HG03175 (cell line): ENCODE measurements around the gene CD300A.
A peak's percentile ranks its signal among the peaks of the same experiment; 100 is the strongest.
"Not testable (repeated sequence)": the region's sequence is repeated elsewhere in the genome, so short reads cannot be mapped to it uniquely, and the experiment has no call there.

Experiments
- ATAC-seq: cut with Tn5 transposase; IDR thresholded peaks from one replicate; pipeline ENCODE4 v1.9.1; 2021; ENCODE audit warnings: mild to moderate bottlenecking, moderate library complexity; ENCODE audit not compliant: unreplicated experiment

Gene CD300A

DNA sequence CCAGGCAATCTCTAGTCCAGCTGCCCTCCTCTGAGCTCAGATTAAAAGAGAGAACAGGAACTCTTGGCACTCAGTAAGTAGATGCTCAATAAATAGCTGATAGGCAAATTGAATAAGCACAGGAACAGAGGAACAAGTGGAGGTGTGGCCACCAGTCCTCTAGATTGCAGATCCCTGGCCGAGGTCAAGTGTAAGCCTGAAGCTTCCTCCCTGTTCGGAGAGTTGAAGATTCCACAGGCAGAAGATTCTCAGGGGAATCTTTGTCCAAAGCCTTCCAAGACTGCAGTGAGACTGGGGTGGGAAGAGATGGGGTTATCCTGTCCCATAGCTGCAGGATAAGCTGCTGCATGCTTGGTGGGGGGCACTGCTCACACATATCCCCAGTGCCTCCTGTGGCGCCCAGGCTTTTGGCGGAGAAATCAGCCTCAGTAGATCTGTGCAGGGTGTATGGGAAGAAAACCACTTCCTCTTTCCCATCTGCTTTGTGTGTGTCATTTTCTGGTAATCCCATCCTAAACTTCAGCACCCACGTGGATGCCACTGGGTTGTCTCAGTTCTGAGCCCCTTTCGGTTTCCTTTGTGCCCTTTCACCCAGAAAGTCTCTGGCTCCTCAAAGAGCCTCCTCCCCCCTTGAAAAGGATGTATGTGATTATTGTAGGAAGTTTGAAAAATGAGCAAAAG, 12.1 kb downstream of the CD300A start:
- no peak for ATAC-seq

- no peak for ATAC-seq
These were observed 13.9 kb downstream of the CD300A start for GRCh38 chr17:74480290-74480689.

GRCh38 chr17:74481621-74482020, 15.2 kb downstream of the CD300A start:
- no peak for ATAC-seq

DNA sequence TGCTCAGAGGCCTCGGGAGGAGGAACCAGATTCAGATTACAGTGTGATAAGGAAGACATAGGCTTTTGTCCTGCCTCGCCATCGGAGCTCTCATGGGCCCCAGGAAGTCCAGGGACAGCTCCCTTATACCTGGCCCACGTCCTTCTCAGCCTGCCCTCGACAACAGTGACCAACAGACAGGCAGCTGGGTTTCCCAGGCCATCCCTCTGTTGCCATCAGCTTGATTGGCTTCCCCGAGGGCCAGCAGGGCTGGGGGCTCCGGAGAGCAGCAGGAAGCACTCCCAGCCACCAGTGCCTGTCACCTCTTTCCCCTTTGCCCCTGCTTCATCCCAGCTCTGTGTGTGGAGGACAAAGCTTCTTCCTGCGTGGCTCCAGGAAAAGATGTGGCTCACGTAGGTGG, 17.6 kb downstream of the CD300A start:
- ATAC-seq = no peak

DNA sequence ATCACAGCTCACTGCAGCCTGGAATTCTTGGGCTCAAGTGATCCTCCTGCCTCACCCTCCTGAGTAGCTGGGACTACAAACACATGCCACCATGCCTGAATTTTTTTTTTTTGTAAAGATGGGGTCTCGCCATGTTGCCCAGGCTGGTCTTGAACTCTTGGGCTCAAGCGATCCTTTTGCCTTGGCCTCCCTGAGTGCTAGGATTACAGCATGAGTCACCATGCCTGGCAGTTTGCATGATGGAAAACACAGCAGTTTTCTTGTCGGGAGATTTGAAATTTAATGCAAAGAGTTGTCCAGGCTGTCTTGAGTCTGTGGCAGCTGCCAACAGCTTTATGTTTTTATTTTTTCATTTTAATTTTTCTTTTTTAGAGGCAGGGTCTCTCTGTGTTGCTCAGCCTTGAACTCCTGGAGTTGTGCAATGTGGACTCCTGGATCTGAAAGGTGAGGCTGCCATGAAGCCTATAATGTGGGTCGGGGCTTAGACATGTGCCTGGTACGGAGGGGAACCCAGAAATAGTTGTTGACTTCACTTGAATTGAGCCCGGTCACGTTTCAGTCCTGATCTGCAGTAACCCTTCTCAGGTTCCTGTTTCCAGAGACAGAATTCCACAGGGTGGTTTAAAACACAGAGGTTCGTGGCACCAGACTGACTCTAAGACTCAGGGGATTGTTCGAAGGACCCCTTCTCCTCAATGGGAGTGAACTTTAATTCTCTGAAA, 18.7 kb downstream of the CD300A start:
- ATAC-seq = no peak

- ATAC-seq = no peak
These were observed 19.4 kb downstream of the CD300A start for GRCh38 chr17:74485841-74486240.

GRCh38 chr17:74488276-74488675, 21.8 kb downstream of the CD300A start:
- ATAC-seq = not testable (repeated sequence)

DNA sequence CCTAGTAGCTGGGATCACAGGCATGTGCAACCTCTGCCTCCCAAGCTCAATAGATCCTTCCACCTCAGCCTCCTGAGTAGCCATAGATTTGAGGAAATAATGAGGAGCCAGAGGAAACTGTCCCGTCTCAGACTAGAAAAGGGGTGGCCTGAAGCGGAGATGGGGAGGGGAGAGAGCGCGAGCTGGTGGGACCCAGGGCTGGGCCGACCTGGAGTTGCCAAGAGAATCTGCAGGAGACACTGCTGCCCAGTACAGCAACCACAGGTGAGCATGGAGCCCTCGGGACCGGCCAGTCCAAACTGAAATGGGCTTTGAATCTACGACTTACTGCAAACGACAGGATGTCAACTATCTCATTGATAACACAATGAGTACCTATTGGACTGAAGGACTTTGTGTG, 24.3 kb downstream of the CD300A start:
- ATAC-seq = no peak

GRCh38 chr17:74491626-74492025, 25.2 kb downstream of the CD300A start:
- ATAC-seq = no peak

DNA sequence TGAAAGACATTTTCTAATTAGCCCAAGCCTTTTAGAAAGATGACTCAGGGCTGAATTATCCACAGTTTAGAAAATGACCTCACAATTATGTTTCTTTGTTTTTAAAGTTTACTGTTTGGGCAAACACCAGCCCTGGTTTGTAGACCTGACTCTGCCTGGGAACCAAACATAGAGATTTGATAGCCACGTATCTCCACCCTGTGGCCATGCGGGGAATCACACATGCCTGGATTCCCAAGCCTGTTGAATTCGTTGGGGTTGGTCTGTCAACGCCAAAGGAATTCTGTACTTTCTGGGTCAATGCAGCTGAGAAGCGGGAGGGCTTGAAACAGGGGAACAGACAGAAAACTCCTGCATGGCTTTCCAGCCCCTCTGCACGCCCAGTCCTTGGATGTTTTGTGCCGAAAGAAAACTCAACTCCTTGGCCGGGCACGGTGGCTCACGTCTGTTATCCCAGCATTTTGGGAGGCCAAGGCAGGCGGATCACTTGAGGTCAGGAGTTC, 26.9 kb downstream of the CD300A start:
- ATAC-seq = peak; percentile 49

DNA sequence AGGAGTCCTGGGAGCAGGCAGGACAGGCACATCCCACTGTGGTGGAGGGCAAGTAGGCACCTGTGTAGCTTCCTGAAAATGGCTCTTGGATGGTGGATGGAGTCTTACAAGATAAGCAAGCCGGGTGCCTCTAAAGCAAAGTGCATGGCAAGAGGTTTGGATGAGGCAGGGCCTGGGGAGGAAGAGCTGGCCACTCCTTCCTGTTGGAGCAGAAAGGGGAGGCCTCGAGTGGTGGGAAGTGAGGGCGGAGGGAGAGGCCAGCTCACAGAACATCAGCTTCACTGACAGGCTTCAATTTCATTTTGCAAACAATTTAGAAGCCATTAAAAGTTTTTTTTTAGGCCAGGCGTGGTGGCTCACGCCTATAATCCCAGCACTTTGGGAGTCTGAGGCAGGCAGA, 31.0 kb downstream of the CD300A start:
- no peak for ATAC-seq

DNA sequence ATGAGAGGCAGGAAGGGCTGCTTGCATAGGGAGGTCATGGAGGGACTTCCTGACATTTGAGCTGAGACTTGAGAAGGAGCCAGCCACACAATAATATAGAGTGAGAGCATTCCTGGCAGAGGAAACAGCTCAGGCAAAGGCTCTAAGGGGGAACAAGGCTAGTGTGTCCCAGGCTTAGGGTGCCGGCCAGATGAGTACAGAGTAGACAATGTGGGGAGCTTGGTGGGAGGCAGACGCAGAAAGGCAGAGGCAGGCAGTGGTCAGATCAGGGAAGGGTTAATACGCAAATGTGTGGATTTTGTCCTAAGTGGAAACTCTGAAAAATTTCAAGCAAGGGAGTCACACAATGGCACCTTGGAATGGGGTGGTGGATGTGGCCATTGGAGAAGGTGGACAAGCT, 33.6 kb downstream of the CD300A start:
- no peak for ATAC-seq

- ATAC-seq = no peak
These were observed 36.4 kb downstream of the CD300A start for GRCh38 chr17:74502861-74503260.

DNA sequence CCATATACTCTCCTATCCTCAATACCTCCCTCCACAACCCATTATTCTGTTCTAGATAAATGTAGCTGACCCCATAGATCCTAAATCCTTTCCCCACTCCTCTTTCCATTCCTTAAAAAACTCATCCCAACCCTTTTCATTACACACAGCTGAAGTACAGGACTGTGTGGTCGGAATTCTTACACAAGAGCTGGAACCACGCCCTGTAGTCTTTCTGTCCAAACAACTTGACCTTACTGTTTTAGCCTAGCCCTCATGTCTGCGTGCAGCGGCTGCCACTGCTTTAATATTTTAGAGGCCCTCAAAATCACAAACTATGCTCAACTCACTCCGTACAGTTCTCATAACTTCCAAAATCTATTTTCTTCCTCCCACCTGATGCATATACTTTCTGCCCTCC, 37.5 kb downstream of the CD300A start:
- ATAC-seq = not testable (repeated sequence)

DNA sequence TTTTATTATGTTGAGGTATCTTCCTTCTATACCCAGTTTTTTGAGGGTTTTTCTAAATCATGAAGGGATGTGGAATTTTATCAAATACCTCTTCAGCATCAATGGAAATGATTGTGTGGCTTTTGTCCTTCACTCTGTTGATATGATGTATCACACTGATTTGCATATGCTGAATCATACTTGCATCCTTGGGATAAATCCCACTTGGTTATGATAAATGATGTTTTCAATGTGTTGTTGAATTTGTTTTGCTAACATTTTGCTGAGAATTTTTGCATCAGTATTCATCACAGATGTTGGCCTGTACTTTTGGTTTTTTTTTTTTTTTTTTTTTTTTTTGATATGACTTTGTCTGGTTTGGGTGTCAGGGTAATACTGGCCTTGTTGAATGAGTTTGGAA, 41.7 kb downstream of the CD300A start:
- ATAC-seq = no peak

- ATAC-seq = no peak
These were observed 45.6 kb downstream of the CD300A start for GRCh38 chr17:74512036-74512435.

DNA sequence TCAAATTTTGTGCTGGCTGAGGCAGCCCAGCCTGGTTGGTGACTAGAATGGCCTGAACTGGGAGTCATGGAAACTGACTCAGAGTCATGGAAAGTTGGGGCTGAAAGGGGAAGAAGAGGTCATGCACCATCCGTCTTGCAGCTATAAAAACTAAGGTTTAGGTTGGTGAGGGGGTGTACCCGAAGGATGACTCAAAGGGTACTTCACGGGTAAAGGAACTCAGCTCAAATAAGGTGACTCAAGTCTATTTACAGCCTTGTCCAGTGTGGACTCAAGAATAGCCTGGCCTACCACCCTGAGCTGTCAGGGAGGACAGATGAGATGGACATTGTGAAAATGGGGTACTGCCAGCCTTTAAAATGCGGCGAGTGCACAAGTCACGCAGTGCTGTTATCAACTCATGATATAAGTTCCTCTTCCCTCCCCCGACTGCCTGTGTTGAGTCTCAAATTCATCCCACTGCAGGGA, 46.2 kb downstream of the CD300A start:
- ATAC-seq = peak; percentile 70

DNA sequence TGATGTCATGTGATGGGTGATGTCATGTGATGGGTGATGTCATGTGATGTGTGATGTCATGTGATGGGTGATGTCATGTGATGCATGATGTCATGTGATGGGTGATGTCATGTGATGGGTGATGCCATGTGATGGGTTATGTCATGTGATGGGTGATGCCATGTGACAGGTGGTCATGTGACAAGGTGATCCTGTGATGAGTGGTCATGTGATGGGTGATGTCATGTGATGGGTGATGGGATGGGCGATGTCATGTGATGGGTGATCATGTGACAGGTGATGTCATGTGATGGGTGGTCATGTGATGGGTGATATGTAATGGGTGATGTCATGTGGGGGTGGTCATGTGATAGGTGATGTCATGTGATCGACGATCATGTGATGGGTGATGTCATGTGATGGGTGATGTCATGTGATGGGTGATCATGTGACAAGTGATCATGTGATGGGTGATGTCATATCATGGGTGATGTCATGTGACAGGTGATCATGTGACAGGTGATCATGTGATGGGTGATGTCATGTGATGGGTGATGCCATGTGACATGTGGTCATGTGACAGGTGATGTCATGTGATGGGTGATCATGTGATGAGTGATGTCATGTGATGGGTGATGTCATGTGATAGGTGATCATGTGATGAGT, 47.7 kb downstream of the CD300A start:
- ATAC-seq = no peak

DNA sequence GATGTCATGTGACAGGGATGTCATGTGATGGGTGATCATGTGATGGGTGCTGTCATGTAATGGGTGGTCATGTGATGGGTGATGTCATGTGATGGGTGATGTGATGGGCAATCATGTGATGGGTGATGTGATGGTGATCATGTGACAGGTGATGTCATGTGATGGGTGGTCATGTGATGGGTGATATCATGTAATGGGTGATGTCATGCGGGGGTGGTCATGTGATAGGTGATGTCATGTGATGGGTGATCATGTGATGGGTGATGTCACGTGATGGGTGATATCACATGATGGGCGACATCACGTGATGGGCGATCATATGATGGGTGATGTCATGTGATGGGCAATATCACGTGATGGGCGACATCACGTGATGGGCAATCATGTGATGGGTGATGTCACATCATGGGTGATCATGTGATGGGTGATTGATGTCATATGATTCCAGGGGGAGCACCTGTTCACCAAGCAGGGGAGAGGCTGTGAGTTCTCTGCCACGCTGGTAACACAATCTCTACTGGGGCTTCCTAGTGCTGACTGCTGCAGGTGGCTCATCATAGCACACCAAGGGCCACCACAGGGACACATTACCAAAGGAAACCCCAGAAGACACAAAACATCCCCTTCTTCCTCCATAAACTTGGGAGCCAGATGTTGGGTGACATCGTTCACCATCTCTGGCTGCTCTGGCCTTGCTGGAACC, 48.3 kb downstream of the CD300A start:
- ATAC-seq = no peak

DNA sequence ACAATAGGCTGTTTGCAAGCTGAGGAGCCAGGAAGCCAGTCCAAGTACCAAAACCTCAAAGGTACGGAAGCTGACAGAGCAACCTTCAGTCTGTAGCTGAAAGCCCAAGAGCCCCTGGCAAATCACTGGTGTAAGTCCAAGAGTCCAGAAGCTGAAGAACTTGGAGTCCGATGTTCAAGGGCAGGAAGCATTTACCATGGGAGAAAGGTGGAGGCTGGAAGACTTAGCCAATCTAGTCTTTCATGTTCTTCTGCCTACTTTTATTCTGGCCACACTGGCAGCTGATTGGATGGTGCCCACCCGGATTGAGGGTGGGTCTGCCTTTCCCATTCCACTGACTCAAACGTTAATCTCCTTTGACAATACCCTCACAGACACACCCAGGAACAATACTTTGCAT, 49.5 kb downstream of the CD300A start:
- no peak for ATAC-seq
